ENCODE measurements around the gene CLK4.

Gene CLK4

DNA sequence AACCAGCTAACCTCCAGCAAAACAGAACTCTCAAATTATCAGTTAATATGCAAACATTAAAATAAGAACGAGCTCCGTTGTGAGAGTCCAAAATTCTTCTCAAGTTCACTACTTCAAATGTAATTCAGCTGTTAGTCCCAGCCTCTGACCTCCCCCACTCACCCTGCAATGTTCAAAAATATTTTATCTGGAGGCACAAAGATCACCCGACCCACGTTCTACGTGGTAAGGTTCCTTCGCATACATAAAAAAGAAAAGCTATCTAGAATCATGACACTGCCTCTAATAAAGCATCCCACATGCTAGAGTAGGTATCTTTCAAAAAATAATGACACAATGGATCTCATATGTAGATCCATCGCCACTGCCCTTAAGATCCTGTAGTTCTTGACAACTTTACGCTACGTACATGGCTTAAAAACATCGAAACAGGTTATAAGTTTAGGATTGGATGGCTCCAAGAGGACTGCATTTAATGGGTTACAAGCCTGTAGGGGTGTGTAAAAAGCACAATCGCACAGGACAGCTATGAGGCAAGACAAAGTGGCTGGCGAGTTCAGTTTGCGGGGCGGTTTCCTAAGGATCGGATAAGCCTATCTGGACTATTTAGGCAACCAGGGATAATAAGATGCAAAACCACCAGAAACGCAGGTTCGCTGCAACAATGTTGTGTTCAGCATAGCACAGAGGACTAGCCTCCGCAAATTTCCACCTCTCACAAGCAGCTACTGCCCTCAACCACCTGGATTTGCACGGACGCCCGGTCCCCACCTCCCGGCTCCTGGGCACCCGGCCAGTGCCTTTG is 969 bp downstream of the CLK4 start:
- H3K4me3 ChIP-seq (ENCODE audit: low read length): peak overlapping the region; percentile 77
- no peaks in the 10 kb centered on the region for H3K9me3 ChIP-seq (ENCODE audit: low read length)
- no peaks in the 10 kb centered on the region for H3K27me3 ChIP-seq (ENCODE audit: insufficient read depth, low read length)
- peaks cover 24% of the 10 kb centered on the region for H3K36me3 ChIP-seq (ENCODE audit: insufficient read depth, low read length)
- peaks cover 17% of the 10 kb centered on the region for H3K4me1 ChIP-seq (ENCODE audit: insufficient read depth, low read length)
- H2AFZ ChIP-seq (ENCODE audit: low read depth, low read length): no peak overlapping the region

- peaks cover 34% of the 10 kb centered on the region for H3K36me3 ChIP-seq (ENCODE audit: insufficient read depth, low read length)
- H3K4me3 ChIP-seq (ENCODE audit: low read length): peak overlapping the region; percentile 77
- no peaks in the 10 kb centered on the region for H3K27me3 ChIP-seq (ENCODE audit: insufficient read depth, low read length)
- H2AFZ ChIP-seq (ENCODE audit: low read depth, low read length): no peak overlapping the region
- peaks cover 17% of the 10 kb centered on the region for H3K4me1 ChIP-seq (ENCODE audit: insufficient read depth, low read length)
- no peaks in the 10 kb centered on the region for H3K9me3 ChIP-seq (ENCODE audit: low read length)
These were observed 2.0 kb downstream of the CLK4 start for GRCh38 chr5:178624631-178625546.

- Histone ChIP-seq H3K9me3 (ENCODE audit: low read length) (no peaks in the 10 kb centered on the region), H3K36me3 (ENCODE audit: insufficient read depth, low read length) (peaks cover 52% of the 10 kb centered on the region), H2AFZ (ENCODE audit: low read depth, low read length) (no peak overlapping the region), H3K4me1 (ENCODE audit: insufficient read depth, low read length) (peaks cover 17% of the 10 kb centered on the region), H3K4me3 (ENCODE audit: low read length) (no peak overlapping the region), H3K27me3 (ENCODE audit: insufficient read depth, low read length) (no peaks in the 10 kb centered on the region)
These were observed 4.1 kb downstream of the CLK4 start for GRCh38 chr5:178622679-178623247.

- Histone ChIP-seq H3K27me3 (ENCODE audit: insufficient read depth, low read length) (no peaks in the 10 kb centered on the region), H3K4me1 (ENCODE audit: insufficient read depth, low read length) (peaks cover 8% of the 10 kb centered on the region), H3K36me3 (ENCODE audit: insufficient read depth, low read length) (peaks cover 83% of the 10 kb centered on the region), H3K4me3 (ENCODE audit: low read length) (no peak overlapping the region), H3K9me3 (ENCODE audit: low read length) (no peaks in the 10 kb centered on the region), H2AFZ (ENCODE audit: low read depth, low read length) (no peak overlapping the region)
These were observed 7.5 kb downstream of the CLK4 start for GRCh38 chr5:178619390-178619789.

GRCh38 chr5:178612299-178612698 is 14.6 kb downstream of the CLK4 start:
- Histone ChIP-seq H3K4me1 (ENCODE audit: insufficient read depth, low read length) (no peaks in the 10 kb centered on the region), H3K4me3 (ENCODE audit: low read length) (no peak overlapping the region), H2AFZ (ENCODE audit: low read depth, low read length) (no peak overlapping the region), H3K27me3 (ENCODE audit: insufficient read depth, low read length) (no peaks in the 10 kb centered on the region), H3K36me3 (ENCODE audit: insufficient read depth, low read length) (peaks cover 86% of the 10 kb centered on the region), H3K9me3 (ENCODE audit: low read length) (peaks cover 5% of the 10 kb centered on the region)

- peaks cover 83% of the 10 kb centered on the region for H3K36me3 ChIP-seq (ENCODE audit: insufficient read depth, low read length)
- H3K27me3 ChIP-seq (ENCODE audit: insufficient read depth, low read length): no peaks in the 10 kb centered on the region
- H3K4me3 ChIP-seq (ENCODE audit: low read length): no peak overlapping the region
- H2AFZ ChIP-seq (ENCODE audit: low read depth, low read length): no peak overlapping the region
- peaks cover 22% of the 10 kb centered on the region for H3K9me3 ChIP-seq (ENCODE audit: low read length)
- no peaks in the 10 kb centered on the region for H3K4me1 ChIP-seq (ENCODE audit: insufficient read depth, low read length)
These were observed 20.6 kb downstream of the CLK4 start for GRCh38 chr5:178606269-178606668.

GRCh38 chr5:178605788-178606187 is 21.1 kb downstream of the CLK4 start:
- H2AFZ ChIP-seq (ENCODE audit: low read depth, low read length): no peak overlapping the region
- H3K4me3 ChIP-seq (ENCODE audit: low read length): no peak overlapping the region
- no peaks in the 10 kb centered on the region for H3K27me3 ChIP-seq (ENCODE audit: insufficient read depth, low read length)
- peaks cover 81% of the 10 kb centered on the region for H3K36me3 ChIP-seq (ENCODE audit: insufficient read depth, low read length)
- H3K9me3 ChIP-seq (ENCODE audit: low read length): peaks cover 22% of the 10 kb centered on the region
- no peaks in the 10 kb centered on the region for H3K4me1 ChIP-seq (ENCODE audit: insufficient read depth, low read length)

GRCh38 chr5:178602752-178603151 is 24.1 kb downstream of the CLK4 start:
- Histone ChIP-seq H3K4me3 (ENCODE audit: low read length) (no peak overlapping the region), H3K36me3 (ENCODE audit: insufficient read depth, low read length) (peaks cover 66% of the 10 kb centered on the region), H3K9me3 (ENCODE audit: low read length) (peaks cover 22% of the 10 kb centered on the region), H2AFZ (ENCODE audit: low read depth, low read length) (no peak overlapping the region), H3K4me1 (ENCODE audit: insufficient read depth, low read length) (no peaks in the 10 kb centered on the region), H3K27me3 (ENCODE audit: insufficient read depth, low read length) (no peaks in the 10 kb centered on the region)

DNA sequence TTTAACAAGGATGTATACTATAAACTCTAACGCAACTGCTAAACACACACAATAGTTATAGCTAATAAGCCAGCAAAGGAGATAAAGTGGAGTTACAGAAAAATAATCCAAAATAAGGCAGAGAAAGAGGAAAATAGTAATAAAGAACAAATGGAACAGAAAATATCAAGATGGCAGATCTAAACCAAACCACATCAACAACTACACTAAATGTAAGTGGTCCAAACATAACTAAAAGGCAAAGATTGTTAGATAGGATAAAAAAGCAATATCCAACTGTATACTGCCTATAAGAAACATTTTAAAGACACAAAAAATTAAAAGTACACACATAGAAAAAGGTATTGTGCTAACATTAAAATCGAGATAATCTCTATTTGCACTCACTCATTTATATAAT is 31.1 kb downstream of the CLK4 start:
- Histone ChIP-seq H3K27me3 (ENCODE audit: insufficient read depth, low read length) (no peaks in the 10 kb centered on the region), H3K9me3 (ENCODE audit: low read length) (peaks cover 7% of the 10 kb centered on the region), H3K4me1 (ENCODE audit: insufficient read depth, low read length) (no peaks in the 10 kb centered on the region), H2AFZ (ENCODE audit: low read depth, low read length) (no peak overlapping the region), H3K36me3 (ENCODE audit: insufficient read depth, low read length) (peaks cover 10% of the 10 kb centered on the region), H3K4me3 (ENCODE audit: low read length) (no peak overlapping the region)

GRCh38 chr5:178595150-178595549 is 31.7 kb downstream of the CLK4 start:
- Histone ChIP-seq H3K36me3 (ENCODE audit: insufficient read depth, low read length) (peaks cover 4% of the 10 kb centered on the region), H3K4me1 (ENCODE audit: insufficient read depth, low read length) (no peaks in the 10 kb centered on the region), H2AFZ (ENCODE audit: low read depth, low read length) (no peak overlapping the region), H3K27me3 (ENCODE audit: insufficient read depth, low read length) (no peaks in the 10 kb centered on the region), H3K9me3 (ENCODE audit: low read length) (peaks cover 7% of the 10 kb centered on the region), H3K4me3 (ENCODE audit: low read length) (no peak overlapping the region)

- peaks cover 10% of the 10 kb centered on the region for H3K27me3 ChIP-seq (ENCODE audit: insufficient read depth, low read length)
These were observed 35.9 kb downstream of the CLK4 start for GRCh38 chr5:178590924-178591423.

DNA sequence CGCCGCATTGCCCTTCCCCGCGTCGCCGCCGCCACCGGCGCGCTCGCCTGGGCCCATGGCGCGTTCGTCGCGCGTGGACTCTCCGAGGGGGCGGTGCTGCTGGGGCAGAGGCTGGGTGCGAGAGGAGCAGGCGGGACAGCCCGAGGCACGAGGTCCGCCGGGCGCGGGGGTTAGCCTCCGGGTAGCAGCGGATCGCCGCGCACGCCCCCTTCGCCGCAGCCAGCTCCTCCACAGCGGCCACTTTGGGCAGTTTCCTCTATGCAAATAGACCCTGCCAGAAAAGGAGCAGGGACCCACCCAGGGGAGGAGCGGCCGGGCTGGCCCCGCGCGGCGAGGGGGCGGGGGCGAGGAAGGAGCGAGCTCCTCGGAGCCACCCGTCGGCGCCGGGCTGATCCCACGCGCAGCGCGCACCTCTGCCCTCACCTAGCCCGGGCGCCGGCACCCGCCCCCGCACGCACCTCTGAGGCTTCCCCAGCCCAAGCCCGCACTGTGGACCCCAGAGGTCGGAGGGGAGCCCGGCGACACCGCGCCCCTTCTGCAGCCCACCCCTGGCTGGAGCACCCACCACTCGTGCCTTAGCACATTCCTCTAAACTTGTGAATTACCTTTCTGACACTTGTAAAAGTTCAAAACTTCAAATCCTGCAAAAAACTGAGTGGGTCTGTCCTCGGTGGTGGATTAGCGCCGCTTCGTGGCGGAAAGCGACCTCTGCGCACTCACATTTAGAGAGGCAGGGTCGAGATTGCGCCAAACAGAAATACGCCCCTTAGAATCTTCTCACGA is 36.5 kb downstream of the CLK4 start, which contains the start of gene COL23A1:
COL23A1 (minus strand) TSS at position 253 of the 783 bp plus-strand sequence.
- Histone ChIP-seq H3K36me3 (ENCODE audit: insufficient read depth, low read length) (no peaks in the 10 kb centered on the region), H3K4me3 (ENCODE audit: low read length) (peak within 1 kb of the TSS; percentile 47), H2AFZ (ENCODE audit: low read depth, low read length) (peak within 1 kb of the TSS; percentile 75), H3K9me3 (ENCODE audit: low read length) (peaks cover under 1% of the 10 kb centered on the region), H3K4me1 (ENCODE audit: insufficient read depth, low read length) (peaks cover 5% of the 10 kb centered on the region), H3K27me3 (ENCODE audit: insufficient read depth, low read length) (peaks cover 10% of the 10 kb centered on the region)

More at GRCh38 chr5:178590924-178591423, 35.9 kb downstream of the CLK4 start:
- Histone ChIP-seq H3K36me3 (ENCODE audit: insufficient read depth, low read length) (no peaks in the 10 kb centered on the region), H3K9me3 (ENCODE audit: low read length) (peaks cover 2% of the 10 kb centered on the region), H2AFZ (ENCODE audit: low read depth, low read length) (no peak overlapping the region), H3K4me3 (ENCODE audit: low read length) (no peak overlapping the region), H3K4me1 (ENCODE audit: insufficient read depth, low read length) (peaks cover 5% of the 10 kb centered on the region)

All from neuron (in vitro differentiated cells).